Activated CD4-positive, alpha-beta T cell treated with anti-CD3 and anti-CD28 coated beads, Interleukin-2, amount 50 U/mL, for 48 hours (primary cell): ENCODE results near the gene PRKAG2.
"Not testable (repeated sequence)": the region's sequence is repeated elsewhere in the genome, so short reads cannot be mapped to it uniquely, and the experiment has no call there.

ENCODE experiments used
- DNase-seq, 2 experiments: peaks; one replicate each; pipeline ENCODE4 v3.0.0-alpha.2; 2020

Gene PRKAG2

GRCh38 chr7:151832138-151832537 is 44.8 kb downstream of the PRKAG2 start:
- DNase-seq, result no peak

GRCh38 chr7:151831606-151832005 is 45.3 kb downstream of the PRKAG2 start:
- DNase-seq, result no peak

DNA sequence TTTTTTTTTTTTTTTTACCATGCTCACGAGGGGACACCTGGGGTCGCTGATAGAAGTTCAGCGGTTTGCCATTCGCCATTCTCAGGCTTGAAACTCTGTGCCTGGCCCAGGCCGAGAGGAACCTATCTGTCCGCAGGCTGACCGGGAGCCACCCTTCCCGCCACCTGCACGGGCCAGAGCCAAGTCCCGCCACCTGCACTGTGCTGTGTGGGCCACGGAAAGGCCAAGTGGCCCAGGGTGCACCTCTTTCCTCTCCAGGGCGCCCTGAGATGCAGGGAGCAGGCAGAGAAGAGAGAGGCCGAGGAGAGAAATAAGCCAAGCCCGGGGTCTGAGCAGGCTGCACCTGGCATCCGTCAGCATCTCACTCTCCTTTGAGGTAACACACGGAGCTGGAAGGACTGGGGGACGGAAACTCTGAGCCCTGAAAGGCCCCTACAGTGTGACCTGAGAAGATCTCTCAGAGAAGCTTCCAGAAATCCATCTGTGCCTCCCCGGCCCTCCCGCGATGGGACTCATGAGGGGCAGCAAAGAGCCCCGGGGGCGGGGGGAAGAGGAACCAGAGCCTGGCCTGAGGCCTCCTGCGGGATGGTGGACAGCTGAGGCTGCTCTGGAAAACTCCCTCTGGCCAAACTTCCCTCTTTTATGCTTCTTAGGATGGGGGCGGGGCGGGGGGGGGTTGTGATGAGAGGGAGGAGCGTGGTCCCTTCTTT is 46.6 kb downstream of the PRKAG2 start:
- no peak for DNase-seq

DNA sequence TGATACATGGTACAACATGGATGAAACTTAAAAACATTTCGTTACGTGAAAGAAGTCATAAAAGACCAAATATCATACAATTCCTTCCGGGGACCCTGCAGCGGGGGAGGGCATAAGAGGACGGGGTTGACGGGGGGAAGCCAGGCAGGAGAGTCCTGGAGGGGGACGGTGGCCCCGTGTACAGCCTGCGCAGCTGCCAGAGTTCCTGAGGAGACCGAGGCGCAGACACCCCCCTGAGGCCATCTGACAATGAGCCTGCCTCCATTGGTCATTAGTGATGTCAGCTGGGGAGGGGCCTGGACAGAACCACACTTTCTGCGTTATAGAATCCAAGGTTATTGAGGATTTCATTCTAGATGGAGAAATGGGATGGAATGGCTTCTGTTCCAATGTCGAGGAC is 47.2 kb downstream of the PRKAG2 start:
- no peak for DNase-seq

- DNase-seq, result no peak
Measured at GRCh38 chr7:151827620-151828019, 49.3 kb downstream of the PRKAG2 start.

DNA sequence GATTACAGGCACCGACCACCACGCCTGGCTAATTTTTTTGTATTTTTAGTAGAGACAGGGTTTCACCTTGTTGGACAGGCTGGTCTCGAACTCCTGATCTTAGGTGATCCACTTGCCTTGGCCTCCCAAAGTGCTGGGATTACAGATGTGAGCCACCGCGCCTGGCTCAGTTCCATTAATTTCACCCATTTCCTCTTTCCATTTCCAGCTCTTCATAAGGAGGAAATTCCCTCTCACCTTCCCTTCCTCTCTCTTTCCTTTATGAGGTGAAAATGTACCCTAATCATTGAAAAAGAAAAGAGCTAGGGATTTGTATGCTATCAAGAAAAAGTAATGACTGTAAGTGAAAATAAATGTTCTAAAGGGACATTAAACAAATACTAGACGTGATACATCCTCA is 50.6 kb downstream of the PRKAG2 start:
- DNase-seq, result not testable (repeated sequence)

DNA sequence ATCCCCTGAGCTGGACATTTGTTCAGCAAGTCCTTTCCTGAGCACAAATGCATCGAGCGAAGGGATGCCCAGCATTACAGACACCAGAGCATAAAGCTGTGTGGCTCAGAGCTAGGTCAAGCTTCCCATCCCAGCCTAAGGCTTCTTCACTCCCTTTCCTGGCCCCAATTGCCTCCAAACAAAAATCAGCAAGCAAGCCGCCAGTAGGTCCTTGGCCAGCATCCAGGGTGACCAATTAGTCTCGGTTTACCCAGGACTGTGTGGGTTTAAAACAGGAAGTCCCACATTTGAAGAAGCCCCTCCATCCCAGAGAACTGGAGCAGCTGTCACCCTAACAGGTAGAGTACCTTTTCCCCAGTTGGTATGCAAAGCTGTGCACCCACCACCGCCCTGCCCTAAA is 51.2 kb downstream of the PRKAG2 start:
- no peak for DNase-seq

- no peak for DNase-seq
Measured at GRCh38 chr7:151824373-151824933, 52.5 kb downstream of the PRKAG2 start.

DNA sequence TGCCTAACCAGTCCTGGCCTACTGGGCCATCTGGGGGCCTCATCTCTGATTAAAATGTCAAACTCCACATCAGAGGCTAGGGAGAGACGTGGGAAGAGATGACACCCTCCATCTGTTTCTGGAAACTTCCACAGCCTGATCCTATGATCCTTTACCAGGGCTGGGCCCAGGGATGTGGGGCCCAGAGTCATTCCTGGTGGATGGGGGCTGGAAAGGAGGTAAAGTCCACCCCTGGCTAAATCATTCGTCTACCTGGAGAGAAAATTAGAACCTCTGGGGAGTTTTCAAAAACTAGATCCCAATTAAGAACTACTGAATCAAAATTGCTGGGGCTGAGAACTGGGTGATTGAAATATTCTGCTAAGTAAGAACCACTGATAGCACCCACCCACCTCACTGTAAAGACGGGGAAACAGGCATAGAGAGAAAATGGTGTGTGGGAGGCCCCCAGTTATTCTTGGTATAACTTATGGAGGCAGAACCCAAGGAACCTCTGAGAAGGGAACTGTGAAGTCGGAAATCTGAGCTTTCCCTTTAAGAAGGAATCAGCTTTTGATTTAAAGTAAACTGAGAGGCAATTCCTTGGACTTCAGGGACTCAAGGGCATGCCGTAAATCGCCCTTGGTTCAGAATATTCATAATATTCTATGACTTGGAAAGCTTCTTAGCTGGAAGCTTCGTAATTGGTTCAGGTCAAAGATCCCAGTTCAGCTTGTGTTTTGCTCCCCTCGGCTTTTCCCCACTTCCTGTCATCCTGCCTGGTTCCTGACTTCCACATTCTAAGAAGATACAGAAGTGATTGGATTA is 53.1 kb downstream of the PRKAG2 start:
- no peak for DNase-seq

DNA sequence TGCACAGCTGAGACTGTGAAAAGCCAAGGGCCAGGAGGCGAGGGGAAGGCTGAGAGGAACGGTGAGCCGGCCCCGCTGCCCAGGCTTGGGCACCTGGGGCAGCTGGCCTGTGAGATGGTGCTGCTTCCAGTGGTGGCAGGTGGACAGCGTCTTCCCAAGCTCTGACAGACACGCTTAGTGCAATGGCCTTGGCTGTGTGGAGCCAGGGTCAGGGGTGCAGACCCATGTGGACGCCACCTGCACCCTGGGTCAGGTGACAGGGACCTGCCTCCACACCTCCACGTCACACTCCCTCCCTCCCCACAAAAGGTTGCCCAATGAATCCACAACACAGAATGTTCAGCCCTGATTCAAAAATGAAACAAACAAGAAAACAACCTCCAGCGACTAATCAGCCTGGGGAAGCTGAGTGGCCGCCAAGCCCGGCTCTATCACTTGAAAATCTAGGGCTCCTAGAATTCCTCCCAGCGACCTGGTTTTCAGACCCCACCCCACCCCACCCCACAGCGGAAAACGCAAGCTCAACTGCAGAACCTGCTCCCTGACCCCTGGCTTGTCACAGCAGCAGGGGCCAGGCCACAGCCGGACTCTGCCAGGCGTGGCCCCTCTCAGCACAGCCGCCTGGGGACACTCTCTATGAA is 54.3 kb downstream of the PRKAG2 start:
- no peak for DNase-seq

- no peak for DNase-seq
Measured at GRCh38 chr7:151821806-151822540, 54.9 kb downstream of the PRKAG2 start.

- no peak for DNase-seq
Measured at GRCh38 chr7:151821226-151821625, 55.7 kb downstream of the PRKAG2 start.

- DNase-seq, result no peak
Measured at GRCh38 chr7:151820491-151821105, 56.3 kb downstream of the PRKAG2 start.

- no peak for DNase-seq
Measured at GRCh38 chr7:151819866-151820265, 57.0 kb downstream of the PRKAG2 start.

DNA sequence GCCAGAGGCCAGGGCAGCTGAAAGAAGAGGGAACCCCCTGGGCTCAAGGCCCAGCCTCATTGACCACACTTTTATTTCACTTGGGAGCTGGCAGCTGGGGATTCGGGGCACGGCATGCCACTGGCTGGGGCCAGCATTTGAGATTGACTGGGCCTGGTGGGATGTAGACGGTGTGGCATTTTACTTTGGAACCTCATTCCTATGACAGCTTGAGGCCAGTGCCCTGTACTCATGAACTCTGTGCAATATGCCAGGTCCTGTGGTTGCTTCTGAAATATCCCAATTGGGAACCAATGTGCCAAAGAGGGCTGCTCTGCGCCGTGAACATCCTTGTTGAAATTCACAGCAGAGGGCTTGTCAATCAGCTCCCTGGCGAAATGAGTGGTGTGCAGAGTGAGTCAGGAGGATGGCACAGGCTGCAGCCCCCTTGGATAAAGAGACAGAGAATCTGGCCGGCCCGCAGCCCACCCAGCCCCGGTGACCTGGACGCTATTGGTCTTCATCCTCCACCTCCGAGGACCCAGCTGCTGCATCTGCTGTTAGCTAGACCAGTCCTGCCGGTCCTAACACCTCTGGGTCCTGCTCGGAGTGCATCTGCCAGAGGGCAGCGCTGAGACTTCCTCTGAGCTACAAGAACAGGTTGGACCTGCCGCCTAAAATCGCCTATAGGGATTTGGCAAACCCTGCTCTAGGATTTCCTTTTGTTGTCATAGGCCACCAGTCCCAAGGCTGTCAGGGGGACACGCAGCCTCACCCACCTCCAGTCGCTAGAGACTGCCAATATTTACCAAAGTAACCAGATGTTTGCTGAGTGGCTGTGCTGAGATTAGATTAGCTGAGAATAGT is 58.0 kb downstream of the PRKAG2 start:
- no peak for DNase-seq

- no peak for DNase-seq
Measured at GRCh38 chr7:151817981-151818673, 58.8 kb downstream of the PRKAG2 start.

- no peak for DNase-seq
Measured at GRCh38 chr7:151817315-151817690, 59.6 kb downstream of the PRKAG2 start.

DNA sequence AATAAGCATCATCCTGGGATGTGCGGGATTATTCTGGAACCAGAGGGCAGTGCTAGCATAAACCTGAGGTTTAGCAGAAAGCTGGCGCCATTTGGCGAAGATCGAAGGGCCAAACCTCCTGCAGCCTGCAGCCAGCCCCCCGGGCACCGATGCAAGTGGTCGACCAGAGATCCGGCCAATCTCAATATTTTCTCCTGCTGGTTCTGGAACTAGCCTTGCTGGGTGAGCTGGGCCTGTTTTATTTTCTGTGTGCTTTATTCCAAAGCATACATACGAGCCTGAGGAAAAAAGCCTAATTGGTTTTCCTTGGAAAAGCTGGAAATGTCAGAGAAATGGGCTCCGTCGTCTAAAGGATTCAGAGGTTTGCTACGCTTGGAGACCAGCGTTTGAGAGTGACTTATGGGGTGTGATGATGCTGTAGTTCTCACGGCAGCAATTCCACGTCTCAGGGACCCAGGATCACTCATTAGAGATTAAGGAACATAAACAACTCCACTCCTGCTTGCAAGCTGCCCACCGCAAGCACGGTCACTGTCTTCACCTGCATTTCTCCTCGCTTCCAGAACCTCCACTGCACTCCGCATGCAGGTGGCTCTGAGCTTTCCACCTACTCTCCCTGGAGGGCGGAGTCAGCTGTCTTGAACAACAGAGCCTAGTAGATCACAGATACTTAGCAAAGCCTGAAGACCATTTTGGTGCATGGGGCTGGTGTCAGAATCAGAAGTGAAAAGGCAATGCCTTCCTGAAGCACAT is 60.2 kb downstream of the PRKAG2 start:
- no peak for DNase-seq

DNA sequence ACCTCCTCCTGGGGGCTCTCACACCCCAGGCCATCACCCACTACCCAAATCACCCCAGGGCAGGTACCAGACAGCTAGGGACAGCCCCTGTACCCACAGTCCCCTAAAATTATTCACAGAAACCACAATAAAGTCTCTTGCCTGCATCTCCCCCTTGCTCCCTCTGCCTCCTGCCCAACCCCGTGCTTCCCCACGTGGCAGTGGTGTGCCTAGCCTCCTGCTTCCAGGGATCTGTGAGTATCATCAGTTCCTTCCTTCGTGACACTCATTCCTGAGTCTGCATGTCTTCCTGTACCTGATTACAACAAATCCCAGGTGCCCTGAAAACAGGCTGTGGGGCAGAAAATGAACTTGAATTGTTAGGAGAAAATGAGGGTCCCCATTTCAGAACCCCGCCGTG is 61.5 kb downstream of the PRKAG2 start:
- DNase-seq, result no peak

DNA sequence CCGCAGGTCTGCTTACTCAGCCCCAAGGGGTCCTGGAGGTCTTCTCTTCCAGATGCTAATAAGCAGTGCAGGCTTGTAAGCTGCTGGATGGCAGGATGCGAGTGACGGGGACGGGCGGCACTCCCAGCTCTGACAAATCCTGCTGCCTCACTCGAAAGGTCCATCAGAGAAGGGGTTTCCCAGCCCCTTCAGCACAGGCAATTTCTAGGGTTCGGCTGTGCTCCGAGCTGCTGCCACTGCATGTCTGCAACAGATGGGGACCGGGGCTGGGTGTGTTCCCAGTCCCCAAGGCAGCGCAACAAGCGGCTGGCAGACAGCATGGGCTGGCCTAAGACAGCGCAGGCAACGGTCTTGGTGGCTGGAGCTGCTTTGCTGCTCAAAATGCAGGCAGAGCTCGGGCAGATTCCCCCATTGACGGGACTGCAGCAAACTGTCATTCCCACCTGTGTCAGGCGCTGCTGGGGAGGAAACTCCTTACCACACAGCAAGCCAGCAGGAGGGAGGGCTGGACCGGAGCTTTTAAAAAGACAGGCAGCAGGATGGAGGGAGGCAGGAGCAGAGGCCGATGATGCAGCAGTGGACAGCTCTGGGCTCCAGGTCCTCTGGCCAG is 62.4 kb downstream of the PRKAG2 start:
- no peak for DNase-seq
